Cardiac muscle cell (in vitro differentiated cells and primary cell): ENCODE data around the gene SLC25A23. TPM values are rescaled to one million over a fixed set of nuclear protein-coding genes. Genes with fewer than 3 reads are reported as not detected.

ENCODE experiments used
- DNase-seq, 2 donors: peaks; one replicate each; pipeline versions ENCODE4 v3.0.0 to v3.0.0-alpha.2; 2010 to 2017; ENCODE audit warnings: low read depth in 1 of 2, low spot score in 1 of 2
- H3K27ac ChIP-seq: fragments of 200-600 bp; sonication (generic); 2 replicates; pipeline ENCODE4 v1.5.1; 2016
- H3K27me3 ChIP-seq: fragments of 200-600 bp; sonication (generic); 2 replicates; pipeline ENCODE4 v1.6.0; 2016; ENCODE audit warnings: control low read depth
- H3K36me3 ChIP-seq: fragments of 200-600 bp; sonication (generic); 2 replicates; pipeline ENCODE4 v1.5.1; 2016; ENCODE audit warnings: control low read depth
- H3K4me1 ChIP-seq: fragments of 200-600 bp; sonication (generic); 2 replicates; pipeline ENCODE4 v1.8.1; 2017; ENCODE audit warnings: low read depth, mild to moderate bottlenecking, mixed run types
- H3K4me3 ChIP-seq: fragments of 200-600 bp; sonication (generic); 2 replicates; pipeline ENCODE4 v1.5.1; 2016; ENCODE audit warnings: mild to moderate bottlenecking
- H3K9me3 ChIP-seq: fragments of 200-600 bp; sonication (generic); 2 replicates; pipeline ENCODE4 v1.5.1; 2017; ENCODE audit warnings: low read depth, mild to moderate bottlenecking, control low read depth
- CTCF ChIP-seq: IDR thresholded peaks from 2 replicates; pipeline ENCODE4 v1.5.1; 2012; ENCODE audit warnings: low read depth, mild to moderate bottlenecking, low read length
- polyA plus RNA-seq: library from polyadenylated mRNA; unstranded; fragments of >200 nt; fragmentation: Nextera tagmentation; extraction: Ambion mirVana; gene quantifications from 2 replicates; pipeline ENCODE4 v1.2.1, GENCODE V29; 2016
- total RNA-seq: library from RNA; depleted of rRNA; stranded (reverse); fragments of >200 nt; gene quantifications from 2 replicates; pipeline ENCODE4 v1.2.3, GENCODE V29; 2016

SLC25A23 gene
- total and polyA plus RNA-seq, 2 experiments from 2014 or later: 143 to 157 TPM

GRCh38 chr19:6412447-6413091, 47.0 kb downstream of the SLC25A23 start:
- Histone ChIP-seq H3K27ac (peak overlapping the region; percentile 54), H3K9me3 (no peaks in the 10 kb centered on the region)
- peak; percentile 60 for TF ChIP-seq CTCF

GRCh38 chr19:6412061-6412446, 47.5 kb downstream of the SLC25A23 start:
- DNase-seq: no peak
- Histone ChIP-seq H3K27ac (peak overlapping the region; percentile 39), H3K9me3 (no peaks in the 10 kb centered on the region), H3K36me3 (peaks cover 30% of the 10 kb centered on the region), H3K27me3 (no peaks in the 10 kb centered on the region), H3K4me1 (no peaks in the 10 kb centered on the region), H3K4me3 (no peak overlapping the region)
- TF ChIP-seq CTCF: no peak

More at GRCh38 chr19:6412447-6413091, 47.0 kb downstream of the SLC25A23 start:
- DNase-seq: peak; percentile 27 to 67
- peaks cover 35% of the 10 kb centered on the region for H3K36me3 ChIP-seq
- H3K4me1 ChIP-seq: no peaks in the 10 kb centered on the region
- no peak overlapping the region for H3K4me3 ChIP-seq
- H3K27me3 ChIP-seq: no peaks in the 10 kb centered on the region

GRCh38 chr19:6409346-6409745, 50.2 kb downstream of the SLC25A23 start:
- TF ChIP-seq CTCF: no peak
- no peak overlapping the region for H3K27ac ChIP-seq
- DNase-seq: no peak
- H3K36me3 ChIP-seq: peaks cover 5% of the 10 kb centered on the region
- no peak overlapping the region for H3K4me3 ChIP-seq
- H3K9me3 ChIP-seq: no peaks in the 10 kb centered on the region
- H3K4me1 ChIP-seq: no peaks in the 10 kb centered on the region
- no peaks in the 10 kb centered on the region for H3K27me3 ChIP-seq

GRCh38 chr19:6406401-6406800, 53.2 kb downstream of the SLC25A23 start:
- H3K9me3 ChIP-seq: no peaks in the 10 kb centered on the region
- H3K27ac ChIP-seq: no peak overlapping the region
- DNase-seq: no peak
- H3K27me3 ChIP-seq: no peaks in the 10 kb centered on the region
- no peak overlapping the region for H3K4me3 ChIP-seq
- no peaks in the 10 kb centered on the region for H3K4me1 ChIP-seq
- TF ChIP-seq CTCF: no peak
- H3K36me3 ChIP-seq: no peaks in the 10 kb centered on the region

GRCh38 chr19:6402837-6403608, 56.6 kb downstream of the SLC25A23 start:
- H3K4me1 ChIP-seq: no peaks in the 10 kb centered on the region
- H3K9me3 ChIP-seq: no peaks in the 10 kb centered on the region
- H3K4me3 ChIP-seq: no peak overlapping the region
- H3K36me3 ChIP-seq: no peaks in the 10 kb centered on the region
- TF ChIP-seq CTCF: no peak
- DNase-seq: peak in 1 of 2 donors; percentile 89
- H3K27me3 ChIP-seq: no peaks in the 10 kb centered on the region
- H3K27ac ChIP-seq: no peak overlapping the region
